WTC11 (cell line): ENCODE measurements around the gene ATP9A. TPM values are rescaled to one million over a fixed set of nuclear protein-coding genes. Genes with fewer than 3 reads are reported as not detected.
A peak's percentile ranks its signal among the peaks of the same experiment; 100 is the strongest.

ENCODE experiments used
- ATAC-seq: fragments of 200-7000 bp; cut with Tn5 transposase; 2 replicates; pipeline ENCODE4 v1.10.0; 2021; ENCODE audit warnings: mild to moderate bottlenecking, moderate library complexity
- CTCF ChIA-PET: fragments of 300-600 bp; sonication (Branson Sonifier 250); formaldehyde crosslinking; loops from one replicate; lab custom pipeline; 2021; ENCODE audit warnings: antibody characterized with exemption; lab: Charles Lee
- POLR2A ChIA-PET: fragments of 350-600 bp; sonication (Branson Sonifier 250); formaldehyde crosslinking; loops from one replicate; lab custom pipeline; 2021; ENCODE audit warnings: antibody characterized with exemption; lab: Charles Lee
- DNase-seq: peaks from one replicate; pipeline ENCODE4 v3.0.0; 2021; ENCODE audit warnings: low spot score
- H3K27ac Mint-ChIP-seq: 2 replicates; pipeline ENCODE4 v1.8.0; 2021; ENCODE audit warnings: mixed read lengths
- H3K27me3 Mint-ChIP-seq: 2 replicates; pipeline ENCODE4 v1.8.0; 2021; ENCODE audit warnings: low read depth, mild to moderate bottlenecking, moderate library complexity, mixed read lengths
- H3K36me3 Mint-ChIP-seq: 2 replicates; pipeline ENCODE4 v1.8.0; 2021; ENCODE audit warnings: mixed read lengths
- H3K4me1 Mint-ChIP-seq: 2 replicates; pipeline ENCODE4 v1.8.0; 2022; ENCODE audit warnings: mixed read lengths
- H3K4me3 Mint-ChIP-seq: 2 replicates; pipeline ENCODE4 v1.8.0; 2021; ENCODE audit warnings: mild to moderate bottlenecking, moderate library complexity, mixed read lengths
- H3K9me3 Mint-ChIP-seq: 2 replicates; pipeline ENCODE4 v1.8.0; 2021; ENCODE audit warnings: mixed read lengths
- AR ChIP-seq: fragments of 250-450 bp; sonication (Bioruptor Pico); IDR thresholded peaks from 2 replicates; pipeline ENCODE4 v1.9.0; 2021; ENCODE audit warnings: mild to moderate bottlenecking
- FOXK1 ChIP-seq: sonication (generic); formaldehyde crosslinking; IDR thresholded peaks from 2 replicates; pipeline ENCODE4 v1.8.0; 2022; ENCODE audit warnings: mild to moderate bottlenecking, moderate library complexity, missing genetic modification reagents
- GABPB1 ChIP-seq: sonication (generic); formaldehyde crosslinking; IDR thresholded peaks from 2 replicates; pipeline ENCODE4 v1.8.1; 2023; ENCODE audit warnings: mild to moderate bottlenecking, missing genetic modification reagents
- GTF2I ChIP-seq: fragments of 250-450 bp; sonication (Bioruptor Pico); conservative IDR thresholded peaks from 2 replicates; pipeline ENCODE4 v1.4.0; 2021; ENCODE audit warnings: mild to moderate bottlenecking
- JAZF1 ChIP-seq: fragments of 250-450 bp; sonication (Bioruptor Pico); IDR thresholded peaks from 2 replicates; pipeline ENCODE4 v1.9.0; 2021; ENCODE audit warnings: moderate library complexity, mild to moderate bottlenecking, inconsistent platforms
- MYBL2 ChIP-seq: sonication (generic); formaldehyde crosslinking; IDR thresholded peaks from 2 replicates; pipeline ENCODE4 v1.8.1; 2023; ENCODE audit warnings: mild to moderate bottlenecking, moderate library complexity, missing genetic modification reagents
- NFATC4 ChIP-seq: fragments of 250-450 bp; sonication (Bioruptor Pico); IDR thresholded peaks from 2 replicates; pipeline ENCODE4 v1.9.0; 2021; ENCODE audit warnings: mild to moderate bottlenecking
- SMAD4 ChIP-seq: sonication (generic); formaldehyde crosslinking; IDR thresholded peaks from 2 replicates; pipeline ENCODE4 v1.8.0; 2022; ENCODE audit warnings: mild to moderate bottlenecking, missing genetic modification reagents
- TEAD1 ChIP-seq: sonication (generic); formaldehyde crosslinking; IDR thresholded peaks from 2 replicates; pipeline ENCODE4 v1.8.0; 2022; ENCODE audit warnings: mild to moderate bottlenecking, missing genetic modification reagents
- ZNF263 ChIP-seq: sonication (generic); formaldehyde crosslinking; IDR thresholded peaks from 2 replicates; pipeline ENCODE4 v1.8.1; 2022; ENCODE audit warnings: low read depth, mild to moderate bottlenecking, moderate library complexity, missing genetic modification reagents
- ZNF416 ChIP-seq: fragments of 250-450 bp; sonication (Bioruptor Pico); IDR thresholded peaks from 2 replicates; pipeline ENCODE4 v1.9.0; 2021; ENCODE audit warnings: mild to moderate bottlenecking, inconsistent platforms
- ZNF671 ChIP-seq: fragments of 250-450 bp; sonication (Bioruptor Pico); IDR thresholded peaks from 2 replicates; pipeline ENCODE4 v1.8.0; 2021; ENCODE audit warnings: mild to moderate bottlenecking
- total RNA-seq: library from RNA; stranded (reverse); gene quantifications from 3 replicates; pipeline ENCODE4 v1.2.3, GENCODE V29; 2021
- TF ChIP-seq, protein P1 (sequence below): fragments of 250-450 bp; sonication (Bioruptor Pico); IDR thresholded peaks from 2 replicates; pipeline ENCODE4 v1.9.0; 2021; ENCODE audit warnings: mild to moderate bottlenecking, borderline replicate concordance
- TF ChIP-seq, protein P2 (sequence below): sonication (generic); formaldehyde crosslinking; IDR thresholded peaks from 2 replicates; pipeline ENCODE4 v1.8.1; 2023; ENCODE audit warnings: mild to moderate bottlenecking, missing genetic modification reagents, borderline replicate concordance
- TF ChIP-seq, protein P3 (sequence below): sonication (generic); formaldehyde crosslinking; IDR thresholded peaks from 2 replicates; pipeline ENCODE4 v1.8.1; 2022; ENCODE audit warnings: mild to moderate bottlenecking, missing genetic modification reagents, moderate library complexity, borderline replicate concordance
- TF ChIP-seq, protein P4 (sequence below): sonication (generic); formaldehyde crosslinking; IDR thresholded peaks from 2 replicates; pipeline ENCODE4 v1.8.0; 2022; ENCODE audit warnings: mild to moderate bottlenecking, missing genetic modification reagents
- TF ChIP-seq, protein P5 (sequence below): fragments of 250-450 bp; sonication (Bioruptor Pico); conservative IDR thresholded peaks from 2 replicates; pipeline ENCODE4 v1.9.0; 2021; ENCODE audit warnings: mild to moderate bottlenecking
- TF ChIP-seq, protein P6 (sequence below): sonication (generic); formaldehyde crosslinking; IDR thresholded peaks from 2 replicates; pipeline ENCODE4 v1.8.1; 2022; ENCODE audit warnings: low read depth, mild to moderate bottlenecking, moderate library complexity, missing genetic modification reagents, borderline replicate concordance

Gene ATP9A
- total RNA-seq, 1 experiment from 2014 or later, result 5.0 TPM

DNA sequence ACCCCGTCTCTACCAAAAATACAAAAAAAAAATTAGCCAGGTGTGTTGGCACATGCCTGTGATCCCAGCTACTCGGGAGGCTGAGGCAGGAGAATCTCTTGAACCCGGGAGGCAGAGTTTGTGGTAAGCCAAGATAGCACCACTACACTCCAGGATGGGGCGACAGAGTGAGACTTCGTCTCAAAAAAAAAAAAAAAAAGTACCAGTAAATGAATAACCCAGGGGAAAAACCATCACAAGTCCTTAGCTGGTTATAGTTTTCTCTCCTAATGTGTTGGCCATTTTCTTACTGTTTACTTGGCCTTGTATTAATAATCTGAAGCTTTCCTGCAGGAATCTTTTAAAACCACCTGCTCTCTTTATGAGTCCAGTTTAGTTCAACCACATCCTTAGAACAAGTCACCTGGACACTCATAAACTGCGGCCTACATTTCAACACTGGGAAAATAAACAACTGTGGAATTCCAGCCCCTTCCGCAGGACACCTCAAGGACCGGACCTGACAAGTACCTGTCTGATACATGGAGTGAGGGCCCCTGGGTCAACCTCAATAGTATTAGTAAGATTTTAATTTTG lies 102.6 kb downstream of the ATP9A start (continued):
- TF ChIP-seq, protein P1, sequence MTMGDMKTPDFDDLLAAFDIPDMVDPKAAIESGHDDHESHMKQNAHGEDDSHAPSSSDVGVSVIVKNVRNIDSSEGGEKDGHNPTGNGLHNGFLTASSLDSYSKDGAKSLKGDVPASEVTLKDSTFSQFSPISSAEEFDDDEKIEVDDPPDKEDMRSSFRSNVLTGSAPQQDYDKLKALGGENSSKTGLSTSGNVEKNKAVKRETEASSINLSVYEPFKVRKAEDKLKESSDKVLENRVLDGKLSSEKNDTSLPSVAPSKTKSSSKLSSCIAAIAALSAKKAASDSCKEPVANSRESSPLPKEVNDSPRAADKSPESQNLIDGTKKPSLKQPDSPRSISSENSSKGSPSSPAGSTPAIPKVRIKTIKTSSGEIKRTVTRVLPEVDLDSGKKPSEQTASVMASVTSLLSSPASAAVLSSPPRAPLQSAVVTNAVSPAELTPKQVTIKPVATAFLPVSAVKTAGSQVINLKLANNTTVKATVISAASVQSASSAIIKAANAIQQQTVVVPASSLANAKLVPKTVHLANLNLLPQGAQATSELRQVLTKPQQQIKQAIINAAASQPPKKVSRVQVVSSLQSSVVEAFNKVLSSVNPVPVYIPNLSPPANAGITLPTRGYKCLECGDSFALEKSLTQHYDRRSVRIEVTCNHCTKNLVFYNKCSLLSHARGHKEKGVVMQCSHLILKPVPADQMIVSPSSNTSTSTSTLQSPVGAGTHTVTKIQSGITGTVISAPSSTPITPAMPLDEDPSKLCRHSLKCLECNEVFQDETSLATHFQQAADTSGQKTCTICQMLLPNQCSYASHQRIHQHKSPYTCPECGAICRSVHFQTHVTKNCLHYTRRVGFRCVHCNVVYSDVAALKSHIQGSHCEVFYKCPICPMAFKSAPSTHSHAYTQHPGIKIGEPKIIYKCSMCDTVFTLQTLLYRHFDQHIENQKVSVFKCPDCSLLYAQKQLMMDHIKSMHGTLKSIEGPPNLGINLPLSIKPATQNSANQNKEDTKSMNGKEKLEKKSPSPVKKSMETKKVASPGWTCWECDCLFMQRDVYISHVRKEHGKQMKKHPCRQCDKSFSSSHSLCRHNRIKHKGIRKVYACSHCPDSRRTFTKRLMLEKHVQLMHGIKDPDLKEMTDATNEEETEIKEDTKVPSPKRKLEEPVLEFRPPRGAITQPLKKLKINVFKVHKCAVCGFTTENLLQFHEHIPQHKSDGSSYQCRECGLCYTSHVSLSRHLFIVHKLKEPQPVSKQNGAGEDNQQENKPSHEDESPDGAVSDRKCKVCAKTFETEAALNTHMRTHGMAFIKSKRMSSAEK (CRISPR knock-in tag), result no peak
- no peak for TF ChIP-seq GTF2I (CRISPR knock-in tag)
- no peak for TF ChIP-seq FOXK1 (CRISPR knock-in tag)
- no peak for TF ChIP-seq ZNF416 (CRISPR knock-in tag)
- TF ChIP-seq, protein P2, sequence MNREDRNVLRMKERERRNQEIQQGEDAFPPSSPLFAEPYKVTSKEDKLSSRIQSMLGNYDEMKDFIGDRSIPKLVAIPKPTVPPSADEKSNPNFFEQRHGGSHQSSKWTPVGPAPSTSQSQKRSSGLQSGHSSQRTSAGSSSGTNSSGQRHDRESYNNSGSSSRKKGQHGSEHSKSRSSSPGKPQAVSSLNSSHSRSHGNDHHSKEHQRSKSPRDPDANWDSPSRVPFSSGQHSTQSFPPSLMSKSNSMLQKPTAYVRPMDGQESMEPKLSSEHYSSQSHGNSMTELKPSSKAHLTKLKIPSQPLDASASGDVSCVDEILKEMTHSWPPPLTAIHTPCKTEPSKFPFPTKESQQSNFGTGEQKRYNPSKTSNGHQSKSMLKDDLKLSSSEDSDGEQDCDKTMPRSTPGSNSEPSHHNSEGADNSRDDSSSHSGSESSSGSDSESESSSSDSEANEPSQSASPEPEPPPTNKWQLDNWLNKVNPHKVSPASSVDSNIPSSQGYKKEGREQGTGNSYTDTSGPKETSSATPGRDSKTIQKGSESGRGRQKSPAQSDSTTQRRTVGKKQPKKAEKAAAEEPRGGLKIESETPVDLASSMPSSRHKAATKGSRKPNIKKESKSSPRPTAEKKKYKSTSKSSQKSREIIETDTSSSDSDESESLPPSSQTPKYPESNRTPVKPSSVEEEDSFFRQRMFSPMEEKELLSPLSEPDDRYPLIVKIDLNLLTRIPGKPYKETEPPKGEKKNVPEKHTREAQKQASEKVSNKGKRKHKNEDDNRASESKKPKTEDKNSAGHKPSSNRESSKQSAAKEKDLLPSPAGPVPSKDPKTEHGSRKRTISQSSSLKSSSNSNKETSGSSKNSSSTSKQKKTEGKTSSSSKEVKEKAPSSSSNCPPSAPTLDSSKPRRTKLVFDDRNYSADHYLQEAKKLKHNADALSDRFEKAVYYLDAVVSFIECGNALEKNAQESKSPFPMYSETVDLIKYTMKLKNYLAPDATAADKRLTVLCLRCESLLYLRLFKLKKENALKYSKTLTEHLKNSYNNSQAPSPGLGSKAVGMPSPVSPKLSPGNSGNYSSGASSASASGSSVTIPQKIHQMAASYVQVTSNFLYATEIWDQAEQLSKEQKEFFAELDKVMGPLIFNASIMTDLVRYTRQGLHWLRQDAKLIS, result no peak
- no peak for TF ChIP-seq JAZF1
- TF ChIP-seq ZNF671 (CRISPR knock-in tag), result no peak
- TF ChIP-seq AR (CRISPR knock-in tag), result no peak

GRCh38 chr20:51661609-51662178 lies 106.5 kb downstream of the ATP9A start:
- Mint-ChIP-seq H3K4me3 (no peak overlapping the region), H3K27me3 (no peaks in the 10 kb centered on the region), H3K36me3 (no peaks in the 10 kb centered on the region), H3K4me1 (peaks cover 32% of the 10 kb centered on the region), H3K9me3 (no peaks in the 10 kb centered on the region), H3K27ac (peak overlapping the region; percentile 64; the same call in 1 of the 2 replicates)
- no peak for ATAC-seq
- no peak for DNase-seq
- POLR2A ChIA-PET, result interaction anchor here (0.7 kb wide), 1 partner anchor 97 kb away, joined by 5 read pairs; no protein-coding TSS in a partner anchor
- CTCF ChIA-PET, result interaction anchor here (0.6 to 1.2 kb wide), 4 partner anchors 12 to 694 kb away, joined by 3 to 5 read pairs (median 4); no protein-coding TSS in a partner anchor
- no peak for TF ChIP-seq NFATC4 (CRISPR knock-in tag)
- TF ChIP-seq, protein P3, sequence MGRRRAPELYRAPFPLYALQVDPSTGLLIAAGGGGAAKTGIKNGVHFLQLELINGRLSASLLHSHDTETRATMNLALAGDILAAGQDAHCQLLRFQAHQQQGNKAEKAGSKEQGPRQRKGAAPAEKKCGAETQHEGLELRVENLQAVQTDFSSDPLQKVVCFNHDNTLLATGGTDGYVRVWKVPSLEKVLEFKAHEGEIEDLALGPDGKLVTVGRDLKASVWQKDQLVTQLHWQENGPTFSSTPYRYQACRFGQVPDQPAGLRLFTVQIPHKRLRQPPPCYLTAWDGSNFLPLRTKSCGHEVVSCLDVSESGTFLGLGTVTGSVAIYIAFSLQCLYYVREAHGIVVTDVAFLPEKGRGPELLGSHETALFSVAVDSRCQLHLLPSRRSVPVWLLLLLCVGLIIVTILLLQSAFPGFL (CRISPR knock-in tag), result no peak
- no peak for TF ChIP-seq MYBL2 (CRISPR knock-in tag)
- no peak for TF ChIP-seq TEAD1 (CRISPR knock-in tag)
- TF ChIP-seq, protein P4, sequence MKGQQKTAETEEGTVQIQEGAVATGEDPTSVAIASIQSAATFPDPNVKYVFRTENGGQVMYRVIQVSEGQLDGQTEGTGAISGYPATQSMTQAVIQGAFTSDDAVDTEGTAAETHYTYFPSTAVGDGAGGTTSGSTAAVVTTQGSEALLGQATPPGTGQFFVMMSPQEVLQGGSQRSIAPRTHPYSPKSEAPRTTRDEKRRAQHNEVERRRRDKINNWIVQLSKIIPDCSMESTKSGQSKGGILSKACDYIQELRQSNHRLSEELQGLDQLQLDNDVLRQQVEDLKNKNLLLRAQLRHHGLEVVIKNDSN (CRISPR knock-in tag), result no peak
- TF ChIP-seq GABPB1 (CRISPR knock-in tag), result no peak
- no peak for TF ChIP-seq ZNF263 (CRISPR knock-in tag)
- TF ChIP-seq, protein P5, sequence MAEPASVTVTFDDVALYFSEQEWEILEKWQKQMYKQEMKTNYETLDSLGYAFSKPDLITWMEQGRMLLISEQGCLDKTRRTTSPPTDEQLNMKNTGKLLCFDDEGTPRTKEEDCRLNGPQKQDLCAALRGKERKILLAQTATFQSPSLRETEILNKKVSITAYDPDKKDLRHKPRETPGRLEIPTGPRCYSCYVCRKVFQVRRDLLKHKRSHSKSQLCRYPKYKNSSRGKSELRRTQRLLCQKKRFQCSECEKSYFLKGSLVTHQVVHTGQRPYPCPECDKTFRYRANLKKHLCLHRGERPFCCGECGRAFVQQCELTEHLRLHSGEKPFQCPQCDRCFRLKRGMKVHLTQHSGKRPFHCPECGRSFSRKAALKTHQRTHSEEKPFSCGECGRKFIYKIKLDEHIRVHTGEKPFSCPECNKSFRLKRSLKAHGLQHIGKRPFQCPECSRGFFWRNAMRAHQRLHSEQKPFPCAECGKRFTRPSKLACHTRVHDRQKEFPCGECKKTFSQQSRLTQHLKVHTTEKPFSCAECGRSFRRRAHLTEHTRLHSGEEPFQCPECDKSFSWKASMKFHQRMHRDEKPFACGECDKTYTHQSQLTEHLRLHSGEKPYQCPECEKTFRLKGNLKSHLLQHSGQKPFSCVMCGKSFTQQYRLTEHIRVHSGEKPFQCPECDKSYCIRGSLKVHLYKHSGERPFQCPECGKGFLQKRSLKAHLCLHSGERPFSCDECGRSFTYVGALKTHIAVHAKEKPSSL, result no peak
- TF ChIP-seq, protein P6, sequence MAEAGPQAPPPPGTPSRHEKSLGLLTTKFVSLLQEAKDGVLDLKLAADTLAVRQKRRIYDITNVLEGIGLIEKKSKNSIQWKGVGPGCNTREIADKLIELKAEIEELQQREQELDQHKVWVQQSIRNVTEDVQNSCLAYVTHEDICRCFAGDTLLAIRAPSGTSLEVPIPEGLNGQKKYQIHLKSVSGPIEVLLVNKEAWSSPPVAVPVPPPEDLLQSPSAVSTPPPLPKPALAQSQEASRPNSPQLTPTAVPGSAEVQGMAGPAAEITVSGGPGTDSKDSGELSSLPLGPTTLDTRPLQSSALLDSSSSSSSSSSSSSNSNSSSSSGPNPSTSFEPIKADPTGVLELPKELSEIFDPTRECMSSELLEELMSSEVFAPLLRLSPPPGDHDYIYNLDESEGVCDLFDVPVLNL (CRISPR knock-in tag), result no peak
- TF ChIP-seq SMAD4 (CRISPR knock-in tag), result no peak
